Smooth muscle cell (in vitro differentiated cells): ENCODE results near the gene MRPL11. TPM values are rescaled to one million over a fixed set of nuclear protein-coding genes. Genes with fewer than 3 reads are reported as not detected.

Experiments
- DNase-seq: peaks from one replicate; lab custom pipeline; 2025; ENCODE audit not compliant: unreplicated experiment; lab: John Stamatoyannopoulos, UW
- H2AFZ ChIP-seq: fragments of 200-600 bp; sonication (generic); 2 replicates; pipeline ENCODE4 v1.6.0; 2016; ENCODE audit warnings: antibody characterized with exemption, low read depth, mild to moderate bottlenecking
- H3F3A ChIP-seq: fragments of 200-600 bp; sonication (generic); 2 replicates; pipeline ENCODE4 v1.6.0; 2017; ENCODE audit warnings: antibody characterized with exemption, low read depth
- H3K27ac ChIP-seq: fragments of 200-600 bp; sonication (generic); 2 replicates; pipeline ENCODE4 v1.5.1; 2016; ENCODE audit warnings: low read depth, mild to moderate bottlenecking
- H3K27me3 ChIP-seq: fragments of 200-600 bp; sonication (generic); 2 replicates; pipeline ENCODE4 v1.6.1; 2016; ENCODE audit warnings: low read depth, mild to moderate bottlenecking
- H3K36me3 ChIP-seq: fragments of 200-600 bp; sonication (generic); 2 replicates; pipeline ENCODE4 v1.5.1; 2016; ENCODE audit warnings: low read depth
- H3K4me1 ChIP-seq: fragments of 200-600 bp; sonication (generic); 2 replicates; pipeline ENCODE4 v1.5.1; 2016; ENCODE audit warnings: low read depth
- H3K4me2 ChIP-seq: fragments of 200-600 bp; sonication (generic); 2 replicates; pipeline ENCODE4 v1.6.0; 2016; ENCODE audit warnings: mild to moderate bottlenecking
- H3K4me3 ChIP-seq: fragments of 200-600 bp; sonication (generic); 2 replicates; pipeline ENCODE4 v1.5.1; 2016; ENCODE audit warnings: mild to moderate bottlenecking
- H3K79me2 ChIP-seq: fragments of 200-600 bp; sonication (generic); 2 replicates; pipeline ENCODE4 v1.6.0; 2016; ENCODE audit warnings: low read depth, mild to moderate bottlenecking
- H3K9ac ChIP-seq: fragments of 200-600 bp; sonication (generic); 2 replicates; pipeline ENCODE4 v1.6.0; 2016; ENCODE audit warnings: low read depth
- H3K9me3 ChIP-seq: fragments of 200-600 bp; sonication (generic); replicated peaks from 2 replicates; pipeline ENCODE4 v1.5.1; 2016; ENCODE audit warnings: low read depth
- H4K20me1 ChIP-seq: fragments of 200-600 bp; sonication (generic); 2 replicates; pipeline ENCODE4 v1.6.0; 2016; ENCODE audit warnings: low read depth
- WGBS: methylation state at CpG from one replicate; pipeline ENCODE4 v1.1.7; 2016; ENCODE audit warnings: low lambda C conversion rate; 5-methylcytosine and 5-hydroxymethylcytosine counted together
- polyA plus RNA-seq: library from polyadenylated mRNA; unstranded; fragments of >200 nt; fragmentation: Nextera tagmentation; extraction: Ambion mirVana; gene quantifications from 2 replicates; pipeline ENCODE4 v1.2.1, GENCODE V29; 2016
- total RNA-seq: library from RNA; depleted of rRNA; stranded (reverse); fragments of >200 nt; gene quantifications from 2 replicates; pipeline ENCODE4 v1.2.3, GENCODE V29; 2014
- TF ChIP-seq, protein P1 (sequence below): fragments of 200-600 bp; sonication (generic); IDR thresholded peaks from 2 replicates; pipeline ENCODE4 v1.5.1; 2017; ENCODE audit warnings: borderline replicate concordance, mild to moderate bottlenecking, antibody characterized with exemption; ENCODE audit not compliant: insufficient read depth, poor library complexity, severe bottlenecking

MRPL11 gene
- total RNA-seq (36.1 and 38.7 TPM in 2 replicates), polyA plus RNA-seq (54.5 and 68.4 TPM in 2 replicates)

DNA sequence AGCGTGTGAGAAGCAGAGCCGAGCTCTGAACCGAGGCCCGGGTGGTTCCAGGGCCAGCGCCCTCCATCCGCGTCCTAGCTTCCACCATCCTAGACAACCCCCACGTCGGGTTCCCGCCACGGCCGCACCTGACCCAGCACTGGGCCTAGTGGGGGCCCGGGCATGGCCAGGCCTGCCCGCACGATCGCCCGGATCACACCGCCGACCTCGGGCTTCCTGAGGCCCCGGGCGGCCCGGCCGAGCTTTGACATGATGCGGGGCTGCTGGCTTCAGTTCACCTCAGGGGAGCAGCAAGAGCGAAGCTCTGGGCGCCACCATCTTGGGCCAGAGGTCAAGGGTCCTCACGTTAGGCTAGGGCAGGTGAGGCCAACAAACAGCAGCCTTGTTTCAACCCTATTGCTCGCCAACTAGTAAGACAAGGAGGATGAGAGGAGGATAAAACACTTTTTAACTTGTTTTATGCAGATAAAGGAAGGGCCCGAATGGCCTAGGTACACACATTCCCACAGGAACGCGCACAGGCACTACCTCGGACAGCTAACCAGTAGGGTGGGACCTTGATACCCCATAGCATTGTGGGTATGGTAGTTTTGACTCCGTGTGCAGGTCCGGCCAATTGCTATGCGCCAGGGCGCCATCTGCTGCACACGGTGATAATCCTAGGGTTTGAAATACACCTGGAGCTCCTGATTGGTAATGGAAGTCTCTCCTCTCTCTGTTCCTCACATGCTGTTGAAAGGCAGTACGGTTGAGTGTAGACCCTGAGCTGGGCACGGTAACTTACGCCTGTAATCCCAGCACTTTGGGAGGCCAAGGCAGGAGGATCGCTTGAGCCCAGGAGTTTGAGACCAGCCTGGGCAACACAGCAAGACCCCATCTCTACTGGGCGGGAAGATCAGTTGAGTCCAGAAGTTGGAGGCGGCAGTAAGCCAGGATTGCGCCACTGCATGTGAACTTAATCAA lies at the start of gene MRPL11:
MRPL11 (minus strand) TSS at position 345 of the 963 bp plus-strand sequence; CDS start at position 251, 94 bp downstream.
- H3K9ac ChIP-seq, result peak within 1 kb of the TSS; percentile 85
- 10% methylated on average over 45 of the region's 45 CpGs for WGBS
- no peaks in the 10 kb centered on the region for H3K27me3 ChIP-seq
- TF ChIP-seq, protein P1, sequence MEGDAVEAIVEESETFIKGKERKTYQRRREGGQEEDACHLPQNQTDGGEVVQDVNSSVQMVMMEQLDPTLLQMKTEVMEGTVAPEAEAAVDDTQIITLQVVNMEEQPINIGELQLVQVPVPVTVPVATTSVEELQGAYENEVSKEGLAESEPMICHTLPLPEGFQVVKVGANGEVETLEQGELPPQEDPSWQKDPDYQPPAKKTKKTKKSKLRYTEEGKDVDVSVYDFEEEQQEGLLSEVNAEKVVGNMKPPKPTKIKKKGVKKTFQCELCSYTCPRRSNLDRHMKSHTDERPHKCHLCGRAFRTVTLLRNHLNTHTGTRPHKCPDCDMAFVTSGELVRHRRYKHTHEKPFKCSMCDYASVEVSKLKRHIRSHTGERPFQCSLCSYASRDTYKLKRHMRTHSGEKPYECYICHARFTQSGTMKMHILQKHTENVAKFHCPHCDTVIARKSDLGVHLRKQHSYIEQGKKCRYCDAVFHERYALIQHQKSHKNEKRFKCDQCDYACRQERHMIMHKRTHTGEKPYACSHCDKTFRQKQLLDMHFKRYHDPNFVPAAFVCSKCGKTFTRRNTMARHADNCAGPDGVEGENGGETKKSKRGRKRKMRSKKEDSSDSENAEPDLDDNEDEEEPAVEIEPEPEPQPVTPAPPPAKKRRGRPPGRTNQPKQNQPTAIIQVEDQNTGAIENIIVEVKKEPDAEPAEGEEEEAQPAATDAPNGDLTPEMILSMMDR, result peak; percentile 46
- no peaks in the 10 kb centered on the region for H3F3A ChIP-seq
- H3K27ac ChIP-seq, result peak within 1 kb of the TSS; percentile 33
- peak within 1 kb of the TSS; percentile 99 for H2AFZ ChIP-seq
- peak within 1 kb of the TSS; percentile 86 for H3K4me2 ChIP-seq
- peak within 1 kb of the TSS; percentile 78 for H3K4me3 ChIP-seq
- no peaks in the 10 kb centered on the region for H4K20me1 ChIP-seq
- H3K79me2 ChIP-seq, result no peaks in the 10 kb centered on the region
- H3K36me3 ChIP-seq, result no peaks in the 10 kb centered on the region
- DNase-seq, result peak; percentile 15
- H3K4me1 ChIP-seq, result peaks cover 4% of the 10 kb centered on the region
- no peaks in the 10 kb centered on the region for H3K9me3 ChIP-seq

DNA sequence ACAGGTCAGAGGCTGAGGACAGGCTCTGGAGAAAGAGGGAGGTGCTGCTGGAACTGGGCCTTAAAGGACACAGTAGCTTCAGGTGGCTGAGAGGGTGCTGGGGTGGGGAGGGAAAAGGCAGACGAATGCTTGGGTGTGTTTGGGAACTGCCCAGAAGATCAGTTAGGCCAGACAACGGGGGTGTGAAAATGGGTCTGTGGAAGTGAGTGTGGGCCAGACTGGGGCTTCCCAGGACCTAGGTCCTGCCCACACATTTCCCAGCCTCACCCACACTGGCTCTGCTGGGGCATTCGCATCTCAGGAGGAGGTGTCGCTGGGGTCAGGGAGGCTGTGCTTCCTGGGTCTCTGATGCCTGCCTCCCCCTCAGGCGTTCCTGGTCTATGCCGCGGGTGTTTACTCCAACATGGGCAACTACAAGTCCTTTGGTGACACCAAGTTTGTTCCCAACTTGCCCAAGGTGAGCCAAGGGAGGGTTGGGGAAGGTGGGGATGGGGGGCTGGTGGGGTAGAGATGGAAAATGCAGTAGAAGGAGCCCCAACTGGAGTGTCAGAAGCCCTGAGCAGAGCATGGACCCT lies 46.2 kb upstream of the MRPL11 start:
- H3K9me3 ChIP-seq, result no peaks in the 10 kb centered on the region
- no peaks in the 10 kb centered on the region for H4K20me1 ChIP-seq
- no peak overlapping the region for H3K9ac ChIP-seq
- H3K27me3 ChIP-seq, result no peaks in the 10 kb centered on the region
- TF ChIP-seq, protein P1, result no peak
- no peak overlapping the region for H2AFZ ChIP-seq
- 83% methylated on average over 7 of the region's 7 CpGs for WGBS
- no peak overlapping the region for H3K4me2 ChIP-seq
- H3K79me2 ChIP-seq, result no peaks in the 10 kb centered on the region
- no peaks in the 10 kb centered on the region for H3K4me1 ChIP-seq
- no peak overlapping the region for H3K27ac ChIP-seq
- H3F3A ChIP-seq, result no peaks in the 10 kb centered on the region
- no peak overlapping the region for H3K4me3 ChIP-seq
- DNase-seq, result no peak
- H3K36me3 ChIP-seq, result no peaks in the 10 kb centered on the region

DNA sequence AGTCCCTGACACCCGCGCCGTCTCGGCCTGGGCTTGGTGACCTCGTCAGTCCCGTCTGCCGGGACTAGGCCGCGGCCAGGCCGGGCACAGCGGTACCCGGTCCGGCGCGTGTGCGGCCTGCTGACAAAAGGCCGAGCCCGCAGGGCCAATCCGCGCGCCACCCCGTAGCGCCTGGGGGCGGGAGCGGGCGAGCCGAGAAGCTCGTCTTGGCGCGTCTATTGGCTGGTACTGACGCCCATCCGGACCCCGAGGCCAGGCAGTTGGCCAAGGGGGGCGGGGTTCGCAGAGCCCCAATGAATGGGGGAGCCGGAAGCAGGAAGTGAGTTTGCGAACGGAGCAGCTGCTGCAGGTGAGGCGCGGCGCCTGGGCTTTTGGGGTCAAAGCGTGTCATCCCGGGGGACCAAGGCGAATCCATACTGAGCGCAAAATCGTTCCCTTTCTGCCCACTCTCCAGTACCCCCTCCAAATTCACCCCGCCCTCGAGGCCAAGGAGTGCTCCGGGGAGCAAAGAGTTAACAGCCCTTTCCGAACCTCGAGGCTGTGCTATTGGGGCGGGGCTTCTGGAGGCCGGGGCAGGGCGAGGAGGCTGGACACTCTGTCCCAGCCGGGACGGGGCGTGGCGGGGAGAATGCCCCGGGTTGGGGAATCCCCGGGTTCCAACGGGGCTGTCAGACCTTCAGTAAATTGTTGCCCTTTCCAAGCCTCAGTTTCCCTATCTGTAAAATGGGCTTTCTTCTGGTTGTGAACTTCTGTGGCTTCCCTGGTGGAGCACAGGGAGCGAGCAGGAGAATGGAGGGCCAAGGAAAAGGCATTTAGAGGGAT lies 41.7 kb upstream of the MRPL11 start, which contains the start of gene DPP3:
DPP3 (plus strand) TSS at position 318 of the 822 bp plus-strand sequence. CDS start 1,767 bp downstream, outside the sequence.
- H3K9me3 ChIP-seq, result no peaks in the 10 kb centered on the region

More for the DNA sequence above, 41.7 kb upstream of the MRPL11 start, which contains the start of gene DPP3:
- no peaks in the 10 kb centered on the region for H3K36me3 ChIP-seq
- peak; percentile 88 for DNase-seq
- no peaks in the 10 kb centered on the region for H3K27me3 ChIP-seq
- no peaks in the 10 kb centered on the region for H3F3A ChIP-seq
- no peaks in the 10 kb centered on the region for H3K4me1 ChIP-seq
- peak within 1 kb of the TSS; percentile 93 for H3K4me2 ChIP-seq
- TF ChIP-seq, protein P1, result no peak
- WGBS, result 1% methylated on average over 43 of the region's 62 CpGs
- H3K79me2 ChIP-seq, result peaks cover 4% of the 10 kb centered on the region
- peak within 1 kb of the TSS; percentile 91 for H3K9ac ChIP-seq
- H3K27ac ChIP-seq, result peak within 1 kb of the TSS; percentile 86
- peak within 1 kb of the TSS; percentile 88 for H3K4me3 ChIP-seq
- H4K20me1 ChIP-seq, result no peaks in the 10 kb centered on the region
- H2AFZ ChIP-seq, result peak within 1 kb of the TSS; percentile 93
